Measurements from ENCODE around the gene ITGB2.
"Not testable (repeated sequence)": the region's sequence is repeated elsewhere in the genome, so short reads cannot be mapped to it uniquely, and the experiment has no call there.

Gene ITGB2

DNA sequence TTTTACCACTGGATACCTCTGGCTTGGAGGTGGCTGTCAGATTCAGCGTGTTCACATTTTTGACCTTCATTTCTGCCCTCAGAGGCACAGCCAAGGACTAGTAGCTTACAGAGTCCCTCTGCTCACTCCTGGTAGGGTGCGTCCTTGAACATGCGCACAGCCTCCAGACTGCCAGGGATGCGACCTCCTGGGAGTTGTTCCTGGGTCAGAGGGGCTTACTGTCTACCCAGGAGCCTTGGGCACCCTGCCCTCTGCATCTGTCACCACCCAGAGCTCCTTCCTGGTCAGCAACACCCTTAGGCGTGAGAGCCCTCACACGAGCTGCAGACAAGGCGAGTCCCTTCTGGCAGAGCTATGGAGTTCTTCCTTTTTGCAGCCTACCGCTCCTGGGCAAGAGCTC lies 20.9 kb upstream of the ITGB2 start:
- DNase-seq (ENCODE audit: low read depth in 3 of 3): no peak

DNA sequence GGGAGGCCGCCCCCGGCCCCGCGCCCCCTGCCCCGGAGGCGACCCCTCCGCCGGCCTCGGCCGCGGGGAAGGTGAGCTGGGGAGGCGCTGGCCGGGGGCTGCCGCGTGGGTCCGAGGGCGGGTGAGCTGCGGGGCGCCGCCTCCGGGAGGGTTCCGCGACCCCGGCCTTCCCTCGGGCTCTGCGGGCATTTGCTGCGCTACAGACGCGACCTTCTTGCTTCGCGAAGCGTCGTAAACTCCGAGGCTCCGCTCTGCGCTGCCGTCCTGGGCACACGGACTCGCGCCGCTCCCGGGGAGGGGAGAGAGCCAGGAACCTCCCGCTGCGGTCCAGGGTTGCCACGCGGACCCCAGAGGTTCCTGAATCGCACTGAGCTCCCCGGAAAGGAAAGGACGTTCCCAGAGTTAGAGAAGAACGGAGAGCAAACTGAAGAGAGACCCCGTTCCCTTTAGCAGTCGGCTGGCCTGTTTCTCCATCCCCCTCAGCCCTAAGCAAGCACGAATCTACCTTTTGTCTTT lies 19.5 kb upstream of the ITGB2 start:
- no peak for DNase-seq (ENCODE audit: low read depth in 3 of 3)

DNA sequence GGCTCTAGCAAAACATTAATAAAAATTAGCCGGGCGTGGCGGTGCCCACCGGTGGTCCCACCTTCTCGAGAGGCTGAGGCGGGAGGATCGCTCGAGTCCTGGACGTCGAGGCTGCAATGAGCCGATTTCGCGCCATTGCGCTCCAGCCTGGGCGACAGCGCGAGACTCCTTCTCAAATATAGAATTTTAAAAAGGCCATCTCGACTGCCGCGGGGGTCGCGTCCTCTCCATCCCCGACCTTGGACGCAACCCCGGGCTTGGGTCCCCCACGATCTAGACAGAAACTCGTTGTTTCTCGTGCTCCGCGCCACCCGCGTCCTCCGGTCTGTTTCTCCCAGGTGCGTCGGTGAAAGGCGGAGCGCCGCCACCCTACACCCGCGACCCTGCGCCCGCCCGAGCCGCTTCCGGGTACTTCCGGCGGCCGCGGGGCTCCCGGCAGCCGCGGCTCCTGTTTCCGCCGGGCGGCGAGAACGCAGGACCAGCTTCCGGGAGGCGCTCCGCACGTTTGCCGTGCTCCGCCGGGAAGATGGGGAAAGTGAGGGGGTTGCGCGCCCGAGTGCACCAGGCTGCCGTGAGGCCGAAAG lies 18.9 kb upstream of the ITGB2 start, which contains the start of gene SLX9:
TSS of gene SLX9 (plus strand) at position 498 of the 584 bp plus-strand sequence. CDS start at position 527, 29 bp downstream.
- peak; percentile 69 to 80 (median 73) for DNase-seq (ENCODE audit: low read depth in 3 of 3)

DNA sequence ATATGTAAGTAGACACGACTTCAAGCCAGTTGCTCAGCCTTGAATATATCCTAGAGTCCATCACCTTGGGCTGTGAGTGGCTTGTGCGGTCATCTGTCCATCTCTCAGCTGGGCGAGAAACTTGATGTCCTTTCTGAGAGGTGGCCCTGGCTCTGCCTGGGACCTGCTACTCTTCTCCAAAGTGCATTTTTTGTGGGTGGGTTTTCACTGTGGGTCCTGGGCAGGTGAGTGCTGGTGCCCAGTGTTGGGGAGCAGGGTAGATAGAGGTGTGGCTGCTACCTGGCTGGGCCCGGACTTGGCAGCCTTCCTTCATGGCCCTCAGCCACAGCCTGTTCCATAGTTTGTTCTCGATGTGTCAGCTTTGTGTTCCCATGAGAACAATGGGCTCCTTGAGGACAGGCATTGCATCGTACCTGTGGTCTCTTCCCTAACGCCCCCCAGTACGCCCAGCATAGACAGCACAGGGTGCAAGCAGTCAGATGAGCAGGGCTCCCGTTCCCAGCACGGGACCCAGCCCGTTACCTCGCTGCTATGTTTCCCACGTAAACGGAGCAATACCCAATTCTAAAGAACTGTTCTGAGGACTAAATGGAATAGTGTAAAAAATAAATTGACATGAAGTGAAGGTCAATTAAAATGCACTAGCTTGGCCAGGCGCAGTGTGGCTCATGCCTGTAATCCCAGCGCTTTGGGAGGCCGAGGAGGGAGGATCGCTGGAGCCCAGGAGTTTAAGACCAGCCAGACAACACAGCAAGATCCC lies 18.3 kb upstream of the ITGB2 start:
- no peak for DNase-seq (ENCODE audit: low read depth in 3 of 3)

DNA sequence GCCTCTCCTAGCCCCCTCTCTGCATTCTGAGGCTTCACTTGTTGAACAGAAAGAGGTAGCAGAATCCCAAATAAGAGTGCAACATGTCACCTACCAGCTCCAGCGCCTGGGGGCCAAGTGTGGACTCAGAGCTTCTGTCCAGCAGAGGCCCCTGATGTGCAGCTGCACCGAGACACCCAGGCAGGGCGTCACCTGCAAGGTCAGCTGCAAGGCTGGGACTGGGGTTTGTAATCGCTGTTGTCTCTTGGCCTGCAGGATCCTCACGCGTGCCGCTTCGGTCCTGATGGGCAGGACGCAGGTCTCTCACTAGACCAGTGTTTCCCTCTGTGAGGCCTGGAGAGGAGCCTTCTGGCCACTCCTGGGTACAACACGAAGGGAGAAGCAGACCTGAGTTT lies 14.8 kb upstream of the ITGB2 start:
- no peak for DNase-seq (ENCODE audit: low read depth in 3 of 3)

DNA sequence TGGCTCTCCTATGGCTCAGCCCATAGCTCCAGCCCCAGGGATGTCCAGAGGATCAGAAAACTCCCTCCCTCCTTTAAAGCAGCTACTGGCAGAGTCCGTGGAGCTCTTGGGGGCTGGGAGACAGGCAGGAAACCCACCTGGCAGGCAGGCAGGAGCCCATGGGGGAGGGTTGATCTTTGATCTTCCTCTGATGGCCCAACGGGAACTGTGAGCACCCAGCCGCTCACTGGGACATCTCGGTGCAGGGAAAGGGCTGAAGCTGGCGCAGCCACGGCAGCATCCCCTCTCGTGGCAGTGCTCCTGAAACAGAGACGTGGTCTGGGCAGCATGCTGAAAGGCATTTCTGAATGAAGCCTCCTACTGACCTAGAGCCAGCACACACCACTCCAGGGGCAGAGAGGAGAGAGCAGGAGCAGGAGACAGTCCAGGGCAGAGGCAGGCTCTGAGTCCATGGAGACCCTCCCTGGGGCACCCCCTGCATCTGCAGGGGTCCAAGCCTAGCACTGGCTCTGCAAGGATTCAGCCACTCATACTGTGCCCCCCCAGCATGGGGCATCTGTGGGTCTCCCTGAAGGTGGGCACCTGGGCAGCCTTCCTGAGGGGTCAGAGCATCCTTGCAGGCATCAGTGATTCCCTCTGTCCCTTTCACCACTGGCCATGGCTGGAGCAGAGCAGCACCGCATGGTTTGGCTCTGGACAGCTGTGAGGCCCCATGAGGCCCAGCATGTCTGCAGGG lies 14.3 kb upstream of the ITGB2 start:
- no peak for DNase-seq (ENCODE audit: low read depth in 3 of 3)

DNA sequence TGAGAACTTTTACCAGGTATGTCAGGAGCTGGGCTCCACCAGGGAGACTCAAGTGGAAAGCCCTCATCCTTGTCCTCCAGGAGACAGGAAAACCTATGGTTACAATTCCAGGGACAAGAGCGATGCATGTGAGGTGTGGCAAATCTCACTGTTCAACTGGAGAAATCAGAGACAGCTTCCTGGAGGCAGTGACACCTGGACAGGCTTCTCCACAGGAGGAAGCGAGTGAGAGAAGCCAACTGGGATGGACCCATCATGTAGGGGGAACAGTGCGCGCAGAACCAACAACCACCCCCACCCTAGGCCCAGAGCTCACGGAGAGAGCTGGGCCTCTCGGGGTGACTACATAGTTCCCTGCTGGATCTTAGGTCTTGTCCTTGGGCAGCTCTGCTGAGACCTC lies 13.6 kb upstream of the ITGB2 start:
- DNase-seq (ENCODE audit: low read depth in 3 of 3): no peak

DNA sequence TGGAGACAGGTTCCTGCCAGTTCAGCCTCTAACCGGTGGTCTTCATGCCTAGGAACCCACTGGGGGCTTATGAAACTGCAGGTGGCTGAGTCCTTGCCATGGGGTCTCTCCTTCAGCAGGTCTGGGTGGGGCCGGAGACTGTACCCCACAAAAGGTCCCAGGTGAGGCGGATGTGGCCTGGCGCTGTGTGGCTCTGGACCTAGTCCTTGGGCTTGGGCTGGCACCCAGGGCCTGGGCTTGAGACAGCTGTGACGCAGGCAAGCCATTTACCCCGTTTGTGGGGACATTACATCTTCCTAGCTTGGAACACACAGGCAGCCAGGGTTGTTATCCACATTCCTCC lies 13.2 kb upstream of the ITGB2 start:
- DNase-seq (ENCODE audit: low read depth in 3 of 3): no peak

DNA sequence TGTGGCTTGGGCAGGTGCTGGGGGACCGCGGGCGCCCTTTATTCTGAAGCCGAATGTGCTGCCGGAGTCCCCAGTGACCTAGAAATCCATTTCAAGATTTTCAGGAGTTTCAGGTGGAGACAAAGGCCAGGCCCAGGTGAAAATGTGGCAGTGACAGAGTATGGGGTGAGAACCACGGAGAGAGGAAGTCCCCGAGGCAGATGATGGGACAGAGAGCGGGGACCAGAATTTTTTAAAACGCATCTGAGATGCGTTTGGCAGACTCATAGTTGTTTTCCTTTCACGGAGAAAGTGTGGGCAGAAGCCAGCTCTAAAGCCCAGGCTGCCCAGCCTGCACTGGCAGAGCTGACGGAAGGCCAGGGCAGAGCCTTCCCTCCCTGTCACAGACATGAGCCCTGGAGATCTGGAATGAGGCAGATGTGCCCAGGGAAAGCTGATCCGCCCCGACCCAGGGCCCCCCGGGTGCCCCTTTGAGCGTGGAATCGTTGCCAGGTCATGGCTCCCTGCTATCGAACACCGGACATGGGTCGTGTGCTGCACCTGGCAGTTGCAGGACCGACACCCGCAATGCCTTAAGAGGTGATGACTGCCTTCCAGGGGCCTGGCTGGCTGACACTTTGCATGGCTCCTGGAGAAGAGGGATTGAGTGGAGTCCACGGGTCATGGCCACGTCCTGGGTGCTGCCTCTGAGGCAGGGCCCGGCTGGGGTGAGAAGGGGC lies 12.7 kb upstream of the ITGB2 start:
- no peak for DNase-seq (ENCODE audit: low read depth in 3 of 3)

DNA sequence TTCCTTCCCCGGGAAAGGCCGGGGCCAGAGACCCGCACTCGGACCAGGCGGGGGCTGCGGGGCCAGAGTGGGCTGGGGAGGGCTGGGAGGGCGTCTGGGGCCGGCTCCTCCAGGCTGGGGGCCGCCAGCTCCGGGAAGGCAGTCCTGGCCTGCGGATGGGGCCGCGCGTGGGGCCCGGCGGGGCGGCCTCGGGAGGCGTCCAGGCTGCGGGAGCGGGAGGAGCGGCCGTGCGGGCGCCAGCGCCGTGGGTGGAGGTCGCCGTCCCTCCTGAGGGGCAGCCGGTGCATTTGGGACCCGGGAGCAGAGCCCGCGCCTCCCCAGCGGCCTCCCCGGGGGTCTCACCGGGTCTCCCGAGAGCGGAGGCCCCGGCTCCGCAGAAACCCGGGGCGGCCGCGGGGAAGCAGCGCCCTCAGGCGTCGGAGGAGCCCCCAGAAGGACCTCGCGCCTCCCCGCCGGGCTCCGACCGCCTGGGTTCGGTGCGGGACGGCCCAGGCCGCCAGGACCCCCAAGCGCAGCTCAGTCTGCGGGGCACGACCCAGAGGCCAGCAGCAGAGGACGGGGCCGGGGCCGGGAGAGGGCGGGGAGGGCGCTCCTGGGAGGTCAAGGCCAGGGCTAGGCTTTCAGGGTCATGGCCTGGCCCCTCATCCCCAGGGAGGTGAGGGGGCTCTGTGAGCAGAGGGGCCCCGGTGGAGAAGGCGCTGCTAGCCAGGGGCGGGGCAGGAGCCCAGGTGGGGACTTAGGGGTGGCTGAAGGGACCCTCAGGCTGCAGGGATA lies 11.9 kb upstream of the ITGB2 start:
- no peak for DNase-seq (ENCODE audit: low read depth in 3 of 3)

DNA sequence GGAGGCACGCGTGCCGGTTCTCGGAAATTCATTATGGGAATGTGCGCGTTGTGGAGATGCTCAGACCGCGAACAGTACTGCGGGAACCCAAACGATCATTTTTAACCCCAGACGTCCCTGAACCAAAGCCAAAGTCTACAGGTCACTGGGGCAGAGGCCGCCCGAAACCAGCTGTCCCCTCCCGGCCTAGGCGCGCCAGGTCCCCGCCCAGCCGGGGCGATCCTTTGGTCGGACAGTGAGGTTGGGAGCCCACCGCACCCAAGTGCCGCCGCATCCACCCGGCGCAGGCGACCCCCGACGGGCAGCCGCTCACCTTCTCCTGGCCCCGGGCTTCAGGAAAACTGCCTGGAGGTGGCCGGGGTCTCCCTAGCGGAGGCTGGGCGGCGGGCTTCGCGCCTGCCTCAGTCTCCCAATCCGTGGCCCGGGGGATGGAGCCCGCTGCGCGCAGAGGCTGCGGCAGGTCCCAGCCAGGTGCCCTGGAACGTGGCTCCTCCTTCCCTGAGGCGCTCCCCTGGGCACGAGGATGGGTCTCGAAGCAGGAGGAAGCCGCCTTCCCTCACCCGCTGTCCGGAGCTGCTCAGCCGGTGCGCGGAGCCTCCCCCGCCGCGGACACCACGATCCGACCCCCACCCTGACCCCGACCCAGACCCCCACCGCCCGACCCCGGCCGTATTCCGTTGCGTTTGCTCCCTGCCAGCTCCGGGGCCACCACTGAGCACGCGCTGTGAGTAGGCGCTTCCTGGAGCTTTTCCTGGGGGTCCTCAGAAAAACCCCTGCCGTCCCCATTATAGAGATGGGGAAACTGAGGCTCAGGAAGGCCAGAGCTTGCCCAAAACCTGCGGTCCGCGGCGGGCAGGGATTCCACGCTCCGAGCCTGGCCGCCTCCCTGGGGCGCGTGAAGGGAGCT lies 11.1 kb upstream of the ITGB2 start:
- DNase-seq (ENCODE audit: low read depth in 3 of 3): no peak

DNA sequence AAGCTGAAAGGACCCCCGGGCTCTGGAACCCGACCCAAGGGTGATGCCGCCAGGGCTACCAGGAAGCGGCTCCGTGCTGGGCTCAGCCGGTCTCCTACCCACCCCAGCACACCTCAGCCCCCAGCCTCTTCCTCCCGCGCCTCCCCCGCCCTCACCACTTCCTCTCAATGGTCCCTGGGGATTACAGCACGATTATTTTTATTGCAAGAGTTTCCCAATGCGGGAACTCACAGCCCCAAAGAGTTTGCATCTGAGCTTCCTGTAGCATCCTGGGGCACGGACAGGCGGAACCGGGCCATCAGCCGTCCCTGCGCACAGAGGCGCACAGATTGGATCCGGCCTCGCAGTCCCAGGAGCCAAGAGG lies 10.4 kb upstream of the ITGB2 start:
- DNase-seq (ENCODE audit: low read depth in 3 of 3): no peak

DNA sequence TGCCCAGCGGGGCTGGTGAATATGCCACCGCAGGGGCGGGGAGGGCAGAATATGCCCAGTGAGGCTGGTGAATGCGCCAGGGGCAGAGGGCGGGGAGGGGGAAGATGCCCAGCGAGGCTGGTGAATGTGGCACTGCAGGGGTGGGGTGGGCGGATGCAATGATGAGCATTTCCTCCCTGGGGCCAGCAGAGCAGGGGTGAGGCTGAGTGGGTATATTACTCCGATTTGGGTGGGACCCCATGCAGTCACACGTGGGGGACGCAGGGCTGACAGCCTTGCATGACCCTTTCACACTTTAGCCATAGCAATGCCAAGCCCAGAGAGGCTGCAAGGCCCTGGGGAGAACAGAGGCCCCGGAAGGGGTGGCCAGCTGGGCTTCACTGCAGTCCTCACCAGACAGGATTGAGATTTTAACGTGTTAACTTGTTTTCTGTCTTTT lies 9.9 kb upstream of the ITGB2 start:
- no peak for DNase-seq (ENCODE audit: low read depth in 3 of 3)

DNA sequence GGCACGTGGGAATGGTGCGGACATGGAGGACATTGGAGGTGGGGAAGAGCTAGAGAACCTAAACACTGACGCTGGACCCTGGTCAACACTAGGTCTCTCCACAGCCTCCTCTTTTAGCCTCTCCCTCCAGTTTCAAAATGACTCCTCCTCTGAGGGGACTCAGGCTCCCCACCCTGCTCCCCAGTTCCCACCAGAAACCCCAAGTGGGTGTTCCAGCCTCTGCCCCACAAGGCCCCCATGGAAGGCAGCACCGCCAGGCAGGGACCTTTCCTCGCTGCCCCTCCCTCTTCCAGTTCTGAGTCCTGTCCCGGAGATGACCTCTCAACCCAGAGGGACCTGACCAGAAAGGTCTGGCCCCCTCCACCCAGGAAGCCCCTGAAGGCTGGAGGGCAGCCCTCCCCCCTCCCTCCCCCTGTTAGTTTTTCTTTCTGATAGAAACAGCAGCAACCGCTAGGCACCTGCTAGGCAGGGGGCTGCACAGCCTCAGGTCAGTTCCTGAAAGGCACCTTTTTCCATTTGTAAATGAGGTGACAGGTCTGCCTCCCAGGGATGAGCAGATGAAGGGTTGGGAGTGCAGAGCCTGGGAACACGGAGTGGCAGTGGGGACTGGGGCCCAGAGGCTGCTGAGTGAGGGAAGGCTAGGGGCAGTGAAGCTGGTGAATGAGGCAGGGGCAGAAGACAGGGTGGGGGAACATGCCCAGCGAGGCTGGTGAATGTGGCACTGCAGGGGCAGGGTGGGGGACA lies 9.3 kb upstream of the ITGB2 start:
- no peak for DNase-seq (ENCODE audit: low read depth in 3 of 3)

DNA sequence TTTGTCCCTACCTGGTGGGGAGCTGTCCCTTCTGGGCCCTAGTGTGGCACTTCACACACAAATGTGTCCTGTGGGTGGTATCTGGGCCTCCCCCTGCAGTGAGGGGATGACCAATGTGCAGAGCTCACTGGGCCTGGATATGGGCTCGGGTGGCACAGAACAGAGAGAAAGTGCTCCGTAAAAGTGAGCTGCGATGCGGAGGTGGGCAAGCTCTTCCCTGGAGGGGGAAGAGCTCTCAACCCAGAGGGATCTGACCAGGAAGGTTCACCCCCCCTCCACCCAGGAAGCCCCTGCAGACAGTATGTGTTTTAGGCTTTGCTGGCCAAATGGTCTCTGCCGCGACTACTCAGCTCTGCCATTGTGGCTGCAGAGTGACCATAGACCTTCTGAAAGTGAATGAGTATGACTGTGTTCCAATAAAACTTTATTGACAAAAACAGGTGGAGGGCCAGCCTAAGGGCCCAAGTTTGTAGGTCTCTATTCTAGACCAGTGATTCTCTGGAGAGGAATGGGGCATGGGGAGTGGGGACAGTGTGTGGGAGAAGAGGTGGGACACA lies 8.6 kb upstream of the ITGB2 start:
- DNase-seq (ENCODE audit: low read depth in 3 of 3): no peak

DNA sequence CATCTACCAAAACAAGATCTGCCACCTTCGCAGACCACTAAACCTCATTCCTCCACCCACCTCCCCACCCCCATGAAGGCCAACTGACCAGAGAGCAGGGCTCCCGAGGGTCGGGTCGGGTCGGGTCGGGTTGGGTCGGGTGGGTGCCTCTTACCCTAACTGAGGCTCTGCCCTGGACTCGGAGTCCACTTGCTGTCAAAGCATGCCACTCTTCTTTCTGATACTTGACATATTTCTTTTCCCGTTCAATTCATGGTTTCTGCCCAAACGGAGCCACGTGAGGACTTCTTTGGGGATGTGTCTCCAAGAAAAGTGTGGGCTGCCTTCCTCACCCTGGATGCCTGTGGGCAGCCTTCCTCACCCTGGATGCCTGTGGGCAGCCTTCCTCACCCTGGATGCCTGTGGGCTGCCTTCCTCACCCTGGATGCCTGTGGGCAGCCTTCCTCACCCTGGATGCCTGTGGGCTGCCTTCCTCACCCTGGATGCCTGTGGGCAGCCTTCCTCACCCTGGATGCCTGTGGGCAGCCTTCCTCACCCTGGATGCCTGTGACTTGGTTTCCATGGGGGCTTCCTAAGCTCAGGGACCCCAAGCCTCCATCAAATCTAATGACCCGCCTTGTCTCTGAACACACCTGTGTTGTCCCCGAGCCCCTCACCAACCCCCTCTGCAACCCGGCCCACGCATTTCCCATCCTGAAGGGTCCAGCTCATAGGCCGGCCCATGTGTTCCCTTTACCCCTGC lies 8.0 kb upstream of the ITGB2 start:
- DNase-seq (ENCODE audit: low read depth in 3 of 3): not testable (repeated sequence)

DNA sequence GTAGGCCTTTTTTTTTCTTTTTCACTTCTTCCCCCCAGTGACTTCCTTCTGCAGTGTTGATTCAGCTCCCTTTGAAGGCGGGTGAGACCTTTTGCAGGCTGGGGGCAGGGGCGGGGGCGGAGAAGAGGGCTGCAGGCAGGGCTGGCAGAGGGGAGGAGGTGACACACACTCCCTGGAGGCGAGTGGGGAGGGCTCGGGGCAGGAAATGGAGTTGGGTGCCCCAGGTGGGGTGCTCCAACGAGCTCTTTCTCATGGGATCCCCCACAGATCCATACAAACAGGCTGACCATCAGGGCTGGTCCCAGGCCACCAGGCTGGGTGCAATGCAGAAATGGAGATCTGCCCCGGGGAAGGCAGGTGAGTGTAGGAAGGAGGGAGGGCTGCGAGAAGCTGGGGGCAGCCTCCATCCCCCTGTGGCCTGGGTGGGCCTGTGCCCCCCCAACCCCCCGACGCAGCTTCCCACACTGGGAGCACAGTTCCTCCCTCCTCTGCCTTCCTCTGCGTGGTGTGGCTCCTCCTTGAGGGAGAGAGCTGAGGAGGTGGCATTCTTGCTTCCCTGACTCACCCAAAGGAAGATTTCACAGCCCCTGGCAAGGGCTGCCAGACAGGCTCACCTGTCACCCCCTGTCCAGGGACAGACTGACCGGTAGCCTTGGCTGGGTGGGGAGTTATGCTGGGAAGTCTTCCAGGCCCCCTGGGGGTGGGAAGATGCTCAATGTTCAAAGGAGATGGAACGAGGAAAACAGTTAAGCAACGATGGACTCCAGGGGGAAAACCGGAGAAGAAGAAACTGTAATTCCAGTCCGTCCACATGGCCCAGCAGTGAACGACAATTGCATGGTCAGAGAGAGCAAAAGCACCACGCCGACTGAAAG lies 7.1 kb upstream of the ITGB2 start:
- peak; percentile 72 to 91 (median 83) for DNase-seq (ENCODE audit: low read depth in 3 of 3)

DNA sequence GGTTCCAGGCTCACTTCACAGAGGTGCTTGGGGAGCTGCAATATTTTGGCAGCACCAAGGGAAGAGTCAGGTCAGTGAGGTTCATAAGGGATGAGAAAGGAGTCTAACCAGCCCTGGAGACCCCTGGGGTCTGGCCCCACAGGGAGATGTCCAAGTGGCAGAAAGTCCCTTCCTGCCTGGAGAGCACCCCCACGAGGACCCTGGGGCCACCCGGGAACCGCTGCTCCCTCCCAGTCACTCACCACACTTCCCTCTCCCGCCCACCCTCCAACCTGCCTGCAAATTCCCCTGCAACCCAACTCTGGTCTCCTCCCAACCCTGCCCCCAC lies 6.5 kb upstream of the ITGB2 start:
- no peak for DNase-seq (ENCODE audit: low read depth in 3 of 3)
